ENCODE data around the gene COX19. TPM values are rescaled to one million over a fixed set of nuclear protein-coding genes. Genes with fewer than 3 reads are reported as not detected.

The COX19 gene
- total RNA-seq, 1 donor from 2014 or later: 9.6 TPM

DNA sequence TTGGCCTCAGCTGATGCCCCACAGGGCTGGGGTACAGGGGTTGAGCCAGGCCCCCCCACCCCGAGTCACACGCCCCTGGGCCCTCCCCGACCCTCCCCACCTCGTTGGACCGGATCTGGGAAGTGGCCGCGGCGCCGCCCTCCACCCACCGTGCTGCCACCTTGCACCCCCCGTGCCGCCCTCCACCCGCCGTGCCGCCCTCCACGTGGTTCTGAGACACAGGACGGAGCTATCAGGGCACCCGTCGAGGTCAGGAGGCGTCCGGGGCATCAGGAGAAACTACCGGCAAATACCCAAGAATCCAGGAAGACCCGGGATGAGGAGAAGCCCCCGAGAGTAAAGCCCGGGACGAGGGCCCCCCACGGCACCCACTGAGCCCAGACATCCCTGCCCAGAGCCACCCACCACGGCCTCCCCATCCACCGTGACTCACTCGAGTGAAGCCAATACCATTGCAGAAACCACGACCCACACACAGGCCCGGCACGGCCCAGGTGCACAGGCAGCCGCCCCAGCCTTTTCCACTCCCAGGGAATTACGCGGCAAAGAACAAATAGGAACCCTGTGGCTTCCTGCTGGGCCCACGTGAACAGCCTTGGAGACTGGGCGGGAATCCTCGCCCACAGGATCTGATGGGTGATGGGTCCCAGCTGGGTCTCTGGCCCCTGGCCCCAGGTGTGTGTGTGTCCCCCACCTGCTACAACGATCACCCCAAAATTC, 54.8 kb downstream of the COX19 start:
- DNase-seq: peak; percentile 22
- intact Hi-C loops (cut with micrococcal nuclease): no loop called here
- no peak for ATAC-seq

DNA sequence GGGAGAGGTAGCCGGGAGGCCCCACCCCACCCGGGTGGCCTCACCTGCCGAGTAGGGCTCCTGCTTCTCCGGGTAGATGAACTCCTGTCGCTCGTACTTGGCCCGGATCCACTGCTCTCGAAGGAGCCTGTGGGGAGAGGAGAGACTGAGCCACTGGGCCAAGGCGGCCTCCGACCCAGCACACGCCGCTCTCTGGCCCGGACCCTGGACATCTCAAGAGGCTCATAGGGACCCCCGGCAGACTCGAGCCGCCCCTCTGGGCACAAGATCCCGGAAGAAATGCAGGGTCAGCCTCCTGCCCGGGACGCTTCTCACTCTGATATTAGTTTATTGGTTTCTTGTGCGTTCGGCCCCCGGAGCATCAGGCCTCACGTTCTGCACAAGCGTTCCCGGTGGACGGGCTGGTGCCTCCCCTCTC, 55.4 kb downstream of the COX19 start:
- DNase-seq (peak; percentile 15), ATAC-seq (no peak)
- intact Hi-C loops (cut with micrococcal nuclease): no loop called here

DNA sequence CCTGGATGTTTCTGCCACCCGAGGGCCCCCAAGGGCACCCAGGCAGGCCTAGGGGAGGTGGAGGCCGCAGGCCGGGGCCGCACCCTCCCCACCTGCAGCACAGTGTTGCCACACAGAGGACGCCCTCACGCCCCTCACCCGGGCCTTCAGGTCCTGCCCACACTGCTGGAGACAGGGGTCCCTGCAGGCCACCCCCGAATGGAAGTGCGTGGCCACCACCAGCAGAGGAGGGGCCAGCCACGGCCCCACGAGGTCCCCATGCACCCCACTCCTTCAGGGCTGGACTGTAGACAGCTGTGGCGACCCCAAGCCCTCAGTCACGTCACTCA, 56.3 kb downstream of the COX19 start:
- intact Hi-C loops (cut with micrococcal nuclease): no loop called here
- DNase-seq (peak; percentile 26), ATAC-seq (no peak)

DNA sequence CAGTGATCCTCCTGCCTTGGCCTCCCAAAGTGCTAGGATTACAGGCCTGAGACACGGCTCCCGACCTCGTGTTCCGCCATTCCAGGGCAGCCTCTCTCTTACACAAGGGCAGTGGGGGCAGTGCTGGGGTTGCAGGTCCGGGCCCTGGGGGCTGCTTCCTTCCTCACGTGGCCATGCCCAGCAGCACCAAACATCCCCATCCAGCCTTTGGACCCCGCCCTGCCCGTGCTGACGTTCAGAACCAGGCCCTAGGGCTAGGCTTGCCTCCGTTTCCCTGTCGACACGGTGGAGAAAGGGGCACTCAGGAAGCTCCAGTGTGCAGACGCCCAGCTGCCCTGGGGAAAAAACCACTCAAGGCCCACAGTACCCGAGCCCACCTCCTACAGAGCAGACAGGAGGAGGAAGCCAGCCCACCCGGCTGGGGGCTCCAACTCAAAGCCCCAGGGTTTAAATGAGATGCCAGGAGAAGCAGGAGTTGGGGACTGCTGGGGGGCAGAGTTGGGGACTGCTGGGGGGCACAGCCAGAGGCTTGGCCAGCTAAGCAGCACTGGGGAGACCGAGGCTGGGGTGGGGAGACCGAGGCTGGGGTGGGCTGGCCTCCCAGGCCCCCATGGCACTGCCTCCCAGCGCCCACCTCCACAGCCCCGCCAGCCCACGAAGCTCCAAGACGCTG, 56.8 kb downstream of the COX19 start:
- DNase-seq: peak; percentile 7
- intact Hi-C loops (cut with micrococcal nuclease): no loop called here
- no peak for ATAC-seq

DNA sequence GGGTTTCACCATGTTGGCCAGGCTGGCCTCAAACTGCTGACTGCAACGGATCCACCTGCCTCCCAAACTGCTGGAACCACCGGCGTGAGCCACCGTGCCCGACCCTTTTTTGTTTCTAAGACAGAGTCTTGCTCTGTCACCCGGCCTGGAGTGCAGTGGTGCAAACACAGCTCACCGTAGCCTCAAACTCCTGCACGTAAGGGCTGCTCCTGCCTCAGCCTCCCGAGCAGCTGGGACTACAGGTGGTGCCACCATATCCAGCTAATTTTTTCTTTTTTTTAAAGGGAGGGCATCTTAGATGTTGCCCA, 57.3 kb downstream of the COX19 start:
- intact Hi-C loops (cut with micrococcal nuclease): no loop called here
- DNase-seq (peak; percentile 15), ATAC-seq (no peak)

DNA sequence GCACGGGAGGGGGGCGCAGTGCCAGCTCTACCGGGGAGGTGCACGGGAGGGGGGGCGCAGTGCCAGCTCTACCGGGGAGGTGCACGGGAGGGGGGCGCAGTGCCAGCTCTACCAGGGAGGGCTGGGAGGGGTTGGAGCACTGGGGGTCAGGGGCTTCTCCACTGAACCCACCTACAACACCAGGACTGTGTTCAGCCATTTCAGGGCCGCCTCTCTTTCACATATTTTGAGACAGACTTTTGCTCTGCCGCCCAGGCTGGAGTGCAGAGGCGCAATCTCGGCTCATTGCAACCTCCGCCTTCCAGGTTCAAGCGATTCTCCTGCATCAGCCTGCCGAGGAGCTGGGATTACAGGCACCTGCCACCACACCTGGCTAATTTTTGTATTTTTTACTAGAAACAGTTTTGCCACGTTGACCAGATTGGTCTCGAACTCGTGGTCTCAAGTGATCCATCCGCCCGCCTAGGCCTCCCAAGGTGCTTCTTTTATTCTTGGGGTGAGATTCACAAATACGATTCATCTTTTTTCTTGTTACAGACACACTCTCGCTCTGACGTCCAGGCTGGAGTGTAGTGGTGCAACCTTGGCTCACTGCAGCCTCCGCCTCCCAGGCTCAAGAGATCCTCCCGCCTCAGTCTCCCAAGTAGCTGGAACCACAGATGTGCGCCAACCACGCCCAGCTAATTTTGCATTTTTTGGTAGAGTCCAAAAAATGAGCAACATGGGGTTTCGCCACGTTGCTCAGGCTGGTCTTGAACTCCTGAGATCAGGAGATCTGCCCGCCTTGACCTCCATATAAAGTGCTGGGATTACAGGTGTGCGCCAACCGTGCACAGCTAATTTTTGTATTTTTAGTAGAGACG, 57.9 kb downstream of the COX19 start:
- DNase-seq (peak; percentile 13), ATAC-seq (no peak)
- intact Hi-C loops (cut with micrococcal nuclease): no loop called here

DNA sequence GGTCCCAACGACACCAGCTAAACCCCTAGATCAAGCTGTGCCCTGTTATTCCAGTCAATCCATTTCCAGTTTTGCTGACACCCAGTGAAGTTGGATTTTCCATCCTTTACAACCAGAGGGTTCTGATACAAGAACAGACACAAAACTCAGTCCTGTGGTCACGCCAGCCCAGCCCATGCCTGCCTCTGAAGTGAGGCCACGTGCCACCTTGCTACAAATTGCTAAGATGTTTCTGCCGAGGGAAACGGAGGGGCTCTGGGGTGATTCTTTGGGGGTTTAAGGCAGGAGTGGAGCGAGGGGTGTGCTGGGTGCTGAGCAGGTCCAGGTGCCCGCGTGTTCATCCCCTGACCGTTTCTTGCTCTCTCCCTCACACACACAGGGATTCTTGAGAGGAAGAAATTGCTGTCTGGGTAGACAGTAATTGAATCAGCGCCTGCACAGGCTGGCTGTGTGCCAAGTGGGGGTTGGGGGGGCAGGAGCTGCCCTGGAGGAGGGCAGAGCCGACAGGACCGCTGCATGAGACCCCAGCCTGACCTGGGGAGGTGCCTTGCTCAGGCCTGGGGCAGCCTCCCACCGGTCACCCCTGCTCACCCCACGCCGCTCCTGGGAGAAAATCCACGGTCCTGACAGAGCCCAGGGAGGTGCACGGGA, 58.9 kb downstream of the COX19 start:
- no peak for ATAC-seq
- intact Hi-C loops (cut with micrococcal nuclease): no loop called here
- DNase-seq: peak; percentile 30

Small RNA genes lying within 50 kb of the gene (microRNA-seq; reads per million reads assigned to microRNA genes)
- gene MIR339 (ENCODE audit: borderline number of aligned reads): 877 reads per million, percentile 75 among the genes with 10 or more reads in this experiment

Other genes with a start within 250 kb of the COX19 start
- 22.8 TPM for gene DNAAF5, start 248.8 kb downstream of the COX19 start, total RNA-seq
- gene PRKAR1B, start 248.3 kb downstream of the COX19 start, total RNA-seq: 16.5 TPM
- 186 TPM for gene SUN1, start 143.1 kb downstream of the COX19 start, total RNA-seq
- gene GET4, start 99.0 kb downstream of the COX19 start, total RNA-seq: 20.6 TPM
- gene ADAP1, start 20.9 kb downstream of the COX19 start, total RNA-seq: 10.2 TPM
- gene CYP2W1, start 7.6 kb upstream of the COX19 start, total RNA-seq: not detected
- 41.5 TPM for gene GPR146, start 69.0 kb upstream of the COX19 start, total RNA-seq
- gene GPER1, start 112.6 kb upstream of the COX19 start, total RNA-seq: 2.8 TPM
- 5.9 TPM for gene ZFAND2A, start 184.6 kb upstream of the COX19 start, total RNA-seq